GM12873 (cell line): ENCODE data around the gene DIO2.

ENCODE experiments used
- TF ChIP-seq, protein P1 (sequence below): IDR thresholded peaks from 2 replicates; pipeline ENCODE4 v1.5.1; 2012; ENCODE audit warnings: low read depth, mild to moderate bottlenecking, moderate library complexity, low read length, control low read depth; ENCODE audit not compliant: insufficient read depth; ENCODE audit errors: missing control alignments

Gene DIO2

DNA sequence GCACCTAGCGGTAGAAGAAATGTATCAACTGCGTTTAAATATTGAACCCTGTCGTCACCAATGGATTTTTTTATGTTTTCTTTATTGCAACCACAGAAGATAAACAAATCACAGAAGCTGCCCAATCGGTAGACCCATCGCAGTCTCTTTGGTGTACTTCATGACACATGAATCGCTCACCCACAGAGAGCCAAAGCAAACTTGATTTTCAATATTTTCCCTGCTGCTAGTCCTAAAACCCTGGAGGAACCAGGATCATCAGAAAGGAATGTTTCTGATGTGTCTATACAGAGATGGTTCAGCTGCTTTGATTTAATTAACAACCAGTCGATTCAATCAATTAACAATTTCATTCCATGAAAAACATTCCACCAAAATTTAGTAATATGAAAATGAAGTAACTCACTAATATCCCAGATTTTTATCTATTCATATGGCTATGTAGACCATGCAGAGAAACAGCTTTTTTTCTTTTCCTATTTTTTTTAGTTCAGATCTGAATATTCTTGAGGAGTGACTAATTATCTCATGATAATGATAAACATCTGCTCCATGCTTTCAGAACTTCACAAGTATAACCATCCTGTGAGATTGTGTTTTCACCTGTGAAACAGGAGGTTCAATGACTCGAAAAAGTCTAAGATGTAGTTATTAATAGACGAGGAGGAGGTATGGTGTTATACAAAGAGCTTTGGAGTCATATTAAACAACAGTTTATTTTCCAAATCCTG, 46.1 kb downstream of the DIO2 start:
- TF ChIP-seq, protein P1, sequence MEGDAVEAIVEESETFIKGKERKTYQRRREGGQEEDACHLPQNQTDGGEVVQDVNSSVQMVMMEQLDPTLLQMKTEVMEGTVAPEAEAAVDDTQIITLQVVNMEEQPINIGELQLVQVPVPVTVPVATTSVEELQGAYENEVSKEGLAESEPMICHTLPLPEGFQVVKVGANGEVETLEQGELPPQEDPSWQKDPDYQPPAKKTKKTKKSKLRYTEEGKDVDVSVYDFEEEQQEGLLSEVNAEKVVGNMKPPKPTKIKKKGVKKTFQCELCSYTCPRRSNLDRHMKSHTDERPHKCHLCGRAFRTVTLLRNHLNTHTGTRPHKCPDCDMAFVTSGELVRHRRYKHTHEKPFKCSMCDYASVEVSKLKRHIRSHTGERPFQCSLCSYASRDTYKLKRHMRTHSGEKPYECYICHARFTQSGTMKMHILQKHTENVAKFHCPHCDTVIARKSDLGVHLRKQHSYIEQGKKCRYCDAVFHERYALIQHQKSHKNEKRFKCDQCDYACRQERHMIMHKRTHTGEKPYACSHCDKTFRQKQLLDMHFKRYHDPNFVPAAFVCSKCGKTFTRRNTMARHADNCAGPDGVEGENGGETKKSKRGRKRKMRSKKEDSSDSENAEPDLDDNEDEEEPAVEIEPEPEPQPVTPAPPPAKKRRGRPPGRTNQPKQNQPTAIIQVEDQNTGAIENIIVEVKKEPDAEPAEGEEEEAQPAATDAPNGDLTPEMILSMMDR = no peak

DNA sequence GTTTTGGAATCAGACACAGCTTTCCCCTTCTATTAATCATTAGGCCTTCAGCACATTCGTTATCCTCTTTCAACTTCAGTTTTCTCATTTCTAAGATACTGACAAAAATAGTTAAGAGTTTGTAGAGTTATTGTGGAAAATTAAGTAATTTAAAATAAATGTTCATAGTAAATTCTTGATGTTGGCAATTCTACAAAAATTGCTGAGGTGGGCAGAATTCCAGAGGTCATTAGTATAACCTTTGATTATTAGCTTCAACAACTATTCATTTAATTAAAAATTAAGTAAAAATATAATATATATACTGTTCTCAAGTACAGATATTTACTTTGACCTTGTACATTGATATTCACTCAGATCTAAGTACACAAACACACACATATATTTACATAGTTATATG, 58.5 kb downstream of the DIO2 start:
- TF ChIP-seq, protein P1 = no peak

DNA sequence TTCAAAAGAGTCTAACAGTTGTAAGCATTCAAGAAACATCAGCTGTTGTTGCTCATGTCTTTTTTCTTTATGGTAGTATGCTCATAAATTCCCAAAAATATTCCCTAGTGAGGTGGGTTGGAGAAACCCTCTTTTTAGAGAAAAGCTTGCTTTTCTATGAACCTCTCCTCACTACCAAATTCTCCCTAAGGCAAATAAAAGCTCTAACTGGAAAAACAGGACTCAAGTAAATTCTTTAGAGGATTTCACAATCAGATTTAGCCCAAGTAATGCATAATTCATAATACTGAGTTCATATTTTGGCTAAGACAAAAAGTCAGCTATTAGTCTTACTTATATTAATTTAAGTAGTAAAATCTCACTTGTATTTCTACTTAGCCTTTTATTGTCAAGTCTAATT, 59.1 kb downstream of the DIO2 start:
- TF ChIP-seq, protein P1 = no peak

GRCh38 chr14:80150301-80150700, 61.0 kb downstream of the DIO2 start:
- TF ChIP-seq, protein P1 = no peak
